Fibroblast of skin of right quadriceps (primary cell): ENCODE measurements around the gene UTS2R.
A peak's percentile ranks its signal among the peaks of the same experiment; 100 is the strongest.
"Not testable (repeated sequence)": the region's sequence is repeated elsewhere in the genome, so short reads cannot be mapped to it uniquely, and the experiment has no call there.

ENCODE experiments used
- DNase-seq: peaks from one replicate; pipeline ENCODE4 v3.0.0-alpha.2; 2013

The UTS2R gene

DNA sequence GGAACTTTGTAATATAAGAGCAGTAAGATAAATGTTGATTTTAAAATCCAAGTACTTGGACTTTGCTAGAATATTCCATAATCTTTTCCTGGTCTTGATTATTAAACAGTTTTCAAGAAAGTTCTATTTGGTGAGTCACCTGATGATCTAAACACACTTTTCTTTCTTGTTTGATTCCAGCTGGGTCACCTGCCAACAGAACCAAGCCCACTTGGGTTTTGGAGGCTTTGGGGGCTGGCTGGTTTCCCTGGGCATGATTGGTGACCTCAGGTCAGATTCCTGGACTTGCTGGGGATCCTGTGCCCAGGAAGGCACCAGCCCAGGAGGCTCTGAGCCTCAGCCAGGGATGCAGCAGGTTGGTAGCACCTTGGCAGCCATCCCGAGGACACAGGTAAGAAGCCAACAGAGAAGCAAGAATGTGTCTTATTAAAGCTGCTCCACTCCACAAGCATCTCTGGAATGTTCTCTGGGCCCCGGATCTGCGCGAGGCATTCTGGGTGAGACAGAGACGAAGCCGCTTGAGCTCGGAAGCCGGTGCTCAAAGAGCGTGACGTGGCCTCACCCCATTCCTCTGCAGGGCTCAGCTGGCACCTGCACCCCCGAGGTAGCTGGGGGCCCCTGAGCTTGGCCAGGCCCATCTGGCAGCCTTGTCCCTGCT is 15.7 kb upstream of the UTS2R start:
- DNase-seq, result peak; percentile 32

DNA sequence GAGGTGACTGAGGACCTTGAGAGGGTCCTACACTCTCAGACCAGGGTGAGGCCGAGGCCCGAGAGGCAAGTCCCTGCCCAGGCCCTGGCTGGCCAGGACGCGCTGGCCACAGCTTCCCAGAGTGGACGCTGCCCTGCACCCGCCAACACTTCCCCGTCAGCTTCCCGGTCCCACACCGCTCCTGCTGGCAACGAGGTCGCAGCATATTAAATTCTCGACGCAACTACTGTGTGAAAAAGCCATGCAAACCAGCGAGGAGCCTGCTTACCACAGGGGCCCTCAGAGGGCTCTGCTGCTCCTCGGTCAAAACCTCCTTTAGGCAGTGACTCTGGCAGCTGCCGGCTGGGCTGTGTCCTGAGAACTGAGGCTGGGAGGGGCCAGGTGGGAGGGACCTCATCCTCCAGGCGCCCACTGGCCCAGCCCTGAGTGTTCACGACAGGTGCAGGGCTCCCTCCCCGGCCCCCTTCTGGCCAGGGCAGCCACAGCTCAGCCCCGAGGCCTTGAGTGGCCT is 14.7 kb upstream of the UTS2R start:
- no peak for DNase-seq

DNA sequence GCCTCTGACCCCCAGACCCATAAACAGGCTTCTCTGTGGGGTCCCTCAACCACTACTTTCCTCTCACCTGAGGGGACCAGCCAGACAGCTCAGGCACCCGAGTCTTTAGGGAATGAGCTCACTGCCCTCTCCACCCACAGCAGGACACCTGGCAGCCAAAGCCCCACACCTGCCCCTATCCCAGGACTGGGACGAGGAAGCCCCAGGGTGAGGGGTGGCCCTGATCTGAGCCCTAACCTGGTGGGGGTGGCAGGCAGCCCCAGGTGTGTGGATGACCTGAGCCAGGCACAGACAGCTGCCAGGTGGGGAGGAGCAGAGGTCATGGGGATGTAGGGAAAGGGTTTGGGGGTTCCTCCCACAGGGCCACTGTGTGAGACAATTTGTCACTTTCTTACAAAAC is 14.2 kb upstream of the UTS2R start:
- DNase-seq, result no peak

DNA sequence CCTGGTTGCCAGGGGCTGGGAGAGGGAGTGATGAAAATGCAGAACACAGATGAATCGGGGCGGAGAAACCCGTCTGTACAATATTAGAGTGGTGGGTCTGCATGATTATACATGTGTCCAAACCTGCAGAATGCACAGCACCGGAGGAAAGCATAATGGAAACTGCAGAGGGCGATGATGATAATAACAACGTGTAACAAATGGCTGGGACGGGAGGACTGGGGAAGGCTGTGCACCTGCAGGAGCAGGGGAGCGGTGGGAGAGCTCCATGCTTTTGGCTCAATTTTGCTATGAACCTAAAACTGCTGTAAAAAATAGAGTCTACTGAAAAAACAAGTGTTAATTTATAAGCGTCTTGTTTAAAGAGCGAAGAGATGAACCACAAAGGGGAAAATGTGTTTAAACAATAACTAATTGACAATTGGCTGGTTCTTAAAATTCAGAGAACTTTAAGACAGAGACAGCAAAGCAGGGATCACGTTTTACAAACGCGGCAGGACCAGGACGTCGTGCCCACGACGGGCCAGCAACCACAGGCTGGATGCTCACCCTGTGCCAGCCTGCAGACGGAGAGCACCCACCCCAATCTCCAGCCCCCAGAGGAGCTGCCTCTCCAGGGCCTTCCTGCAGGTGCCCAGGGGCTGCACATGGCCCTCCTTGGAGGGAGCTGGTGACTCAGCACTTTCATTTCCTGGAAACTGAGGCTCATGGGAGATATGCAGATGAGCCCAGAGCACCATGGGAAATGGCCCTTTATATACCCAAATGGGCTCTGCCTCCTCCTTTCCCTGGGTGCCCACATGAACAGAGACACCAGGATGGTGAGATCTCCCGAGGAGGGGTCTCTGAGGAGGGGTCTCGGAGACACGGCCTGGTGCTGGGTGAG is 12.9 kb upstream of the UTS2R start, which contains the start of gene TEX19:
Gene TEX19, plus strand, starts transcription at position 783 of the 886 bp plus-strand sequence. CDS start 2,904 bp downstream, outside the sequence.
- DNase-seq, result peak; percentile 9

DNA sequence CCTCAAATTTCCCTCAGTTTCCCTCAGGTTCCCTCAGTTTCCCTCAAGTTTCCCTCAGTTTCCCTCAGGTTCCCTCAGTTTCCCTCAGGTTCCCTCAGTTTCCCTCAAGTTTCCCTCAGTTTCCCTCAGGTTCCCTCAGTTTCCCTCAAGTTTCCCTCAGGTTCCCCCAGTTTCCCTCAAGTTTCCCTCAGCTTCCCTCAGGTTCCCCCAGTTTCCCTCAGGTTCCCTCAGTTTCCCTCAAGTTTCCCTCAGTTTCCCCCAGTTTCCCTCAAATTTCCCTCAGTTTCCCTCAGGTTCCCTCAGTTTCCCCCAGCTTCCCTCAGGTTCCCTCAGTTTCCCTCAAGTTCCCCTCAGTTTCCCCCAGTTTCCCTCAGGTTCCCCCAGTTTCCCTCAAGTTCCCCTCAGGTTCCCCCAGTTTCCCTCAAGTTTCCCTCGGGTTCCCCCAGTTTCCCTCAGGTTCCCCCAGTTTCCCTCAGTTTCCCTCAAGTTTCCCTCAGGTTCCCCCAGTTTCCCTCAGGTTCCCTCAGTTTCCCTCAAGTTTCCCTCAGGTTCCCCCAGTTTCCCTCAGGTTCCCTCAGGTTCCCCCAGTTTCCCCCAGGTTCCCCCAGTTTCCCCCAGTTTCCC is 12.0 kb upstream of the UTS2R start:
- not testable (repeated sequence) for DNase-seq

DNA sequence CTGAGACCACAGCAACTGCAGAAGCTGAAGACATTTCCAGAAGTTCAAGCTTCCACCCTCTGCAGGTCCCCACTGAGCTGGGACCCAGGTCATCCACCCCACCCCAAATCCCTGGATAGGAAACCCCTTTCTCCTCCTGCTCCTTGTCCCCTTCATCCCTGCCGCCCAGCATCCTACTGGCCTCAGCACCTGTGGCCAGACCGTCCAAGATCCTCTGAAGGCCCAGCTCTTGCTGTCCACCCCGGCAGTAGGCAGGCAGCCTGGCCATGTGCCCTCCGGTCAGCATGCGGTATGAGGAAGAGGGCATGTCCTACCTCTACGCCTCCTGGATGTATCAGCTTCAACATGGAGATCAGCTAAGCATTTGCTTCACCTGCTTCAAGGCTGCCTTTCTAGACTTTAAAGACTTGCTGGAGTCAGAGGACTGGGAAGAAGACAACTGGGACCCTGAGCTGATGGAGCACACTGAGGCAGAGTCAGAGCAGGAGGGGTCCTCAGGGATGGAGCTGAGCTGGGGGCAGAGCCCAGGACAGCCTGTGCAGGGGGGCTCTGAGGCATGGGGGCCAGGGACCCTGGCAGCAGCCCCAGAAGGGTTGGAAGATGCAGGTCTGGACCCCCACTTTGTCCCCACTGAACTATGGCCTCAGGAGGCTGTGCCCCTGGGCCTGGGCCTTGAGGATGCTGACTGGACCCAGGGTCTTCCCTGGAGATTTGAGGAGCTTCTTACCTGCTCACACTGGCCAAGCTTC is 9.5 kb upstream of the UTS2R start:
- DNase-seq, result no peak

DNA sequence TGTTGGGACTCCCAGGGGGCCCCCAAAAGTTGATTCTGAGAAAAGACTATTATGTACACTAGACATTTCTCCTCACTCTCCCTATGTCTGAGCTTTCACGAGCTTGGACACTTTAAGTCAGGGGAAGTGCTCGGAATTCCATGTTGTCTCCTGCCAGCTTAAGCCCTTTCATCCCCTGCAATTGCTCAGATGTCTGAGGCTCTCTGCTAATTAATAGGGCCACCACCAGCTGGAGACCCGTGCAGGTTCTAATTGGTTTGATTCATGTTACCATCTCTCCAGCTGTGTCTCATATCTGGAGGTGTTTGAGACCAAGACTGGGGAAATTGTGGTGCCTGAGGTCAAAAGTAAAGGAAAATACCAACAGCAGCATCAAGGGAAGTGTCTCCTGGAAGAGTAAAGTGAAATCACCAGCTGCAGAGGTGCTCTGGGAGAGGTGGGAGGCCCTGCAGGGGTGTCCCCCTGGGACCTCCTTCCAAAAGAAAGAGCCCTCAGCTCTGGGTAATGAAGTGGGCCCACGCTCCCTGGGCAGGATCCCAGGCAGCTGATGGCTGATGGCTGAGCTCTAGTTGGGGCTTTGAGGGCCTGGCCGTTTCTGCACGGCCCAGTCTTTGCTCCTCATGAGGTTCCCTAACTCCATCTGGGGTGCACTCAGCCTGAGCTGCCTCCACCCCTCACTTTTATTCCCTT is 5.8 kb upstream of the UTS2R start:
- DNase-seq, result no peak

DNA sequence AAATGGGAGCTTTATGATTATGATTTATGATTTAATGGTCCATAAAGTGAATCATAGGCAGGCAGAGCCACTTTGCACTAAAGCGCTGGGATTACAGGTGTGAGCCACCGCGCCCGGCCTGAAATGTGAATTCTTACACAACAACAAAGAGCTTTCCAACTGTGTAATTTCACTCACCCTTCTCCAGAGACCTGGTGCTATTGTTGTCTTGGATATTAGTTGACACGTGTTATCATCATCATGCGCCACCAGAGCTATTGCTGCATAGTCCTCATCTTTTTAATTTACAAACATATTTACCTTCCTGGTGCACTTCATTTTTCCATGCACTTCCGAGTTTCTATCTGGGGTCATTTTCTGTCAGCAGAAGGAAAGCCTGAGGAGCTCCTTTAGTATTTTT is 4.8 kb upstream of the UTS2R start:
- no peak for DNase-seq

DNA sequence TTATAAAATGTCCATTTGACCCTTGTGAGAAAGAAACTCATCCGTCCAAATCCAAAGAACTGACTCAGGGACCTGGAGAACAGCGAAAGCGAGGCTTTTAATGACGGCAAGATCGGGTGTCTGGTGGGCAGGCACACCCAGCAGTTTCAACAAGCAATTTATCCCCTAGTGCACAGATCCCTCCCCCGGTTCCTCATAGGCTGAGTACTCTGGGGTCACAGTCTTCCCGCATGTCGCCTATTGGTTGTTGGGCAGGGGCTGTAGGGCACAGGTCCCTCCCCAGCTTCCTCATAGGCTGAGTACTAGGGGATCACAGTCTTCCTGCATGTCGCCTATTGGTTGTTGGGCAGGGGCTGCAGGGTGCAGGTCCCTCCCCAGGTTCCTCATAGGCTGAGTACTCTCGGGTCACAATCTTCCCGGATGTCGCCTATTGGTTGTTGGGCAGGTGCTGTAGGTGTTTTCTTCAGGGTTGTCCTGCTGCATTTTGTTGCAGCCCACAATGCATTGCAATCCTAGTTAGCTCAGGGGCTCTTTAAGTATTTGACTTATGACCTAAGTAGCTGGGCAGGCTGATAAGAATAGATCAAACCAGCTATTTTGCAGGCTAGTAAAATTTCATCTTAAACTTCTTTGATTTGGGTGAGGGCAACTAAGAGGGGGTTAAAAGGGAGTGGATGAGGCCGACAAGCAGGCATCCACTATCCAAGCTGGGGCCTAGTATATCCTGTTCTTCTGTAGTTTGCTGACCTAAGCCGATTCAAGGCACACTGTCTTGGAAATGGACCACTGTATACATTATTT is 3.6 kb upstream of the UTS2R start:
- no peak for DNase-seq

DNA sequence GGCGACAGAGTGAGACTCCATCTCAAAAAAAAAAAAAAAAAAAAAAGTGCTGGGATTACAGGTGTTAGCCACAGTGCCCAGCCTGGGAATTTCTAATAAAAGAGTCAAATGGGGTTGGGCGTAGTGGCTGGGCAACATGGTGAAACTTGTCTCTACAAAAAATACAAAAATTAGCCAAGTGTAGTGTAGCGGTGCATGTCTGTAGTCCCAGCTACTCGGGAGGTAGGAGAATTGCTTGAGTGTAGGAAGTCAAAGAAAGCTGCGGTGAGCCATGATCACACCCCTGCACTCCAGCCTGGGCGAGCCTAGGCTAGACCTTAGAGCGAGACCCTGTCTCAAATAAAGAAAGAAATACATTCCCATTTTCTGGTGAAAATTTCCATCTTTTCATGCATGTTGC is 2.4 kb upstream of the UTS2R start:
- DNase-seq, result no peak

DNA sequence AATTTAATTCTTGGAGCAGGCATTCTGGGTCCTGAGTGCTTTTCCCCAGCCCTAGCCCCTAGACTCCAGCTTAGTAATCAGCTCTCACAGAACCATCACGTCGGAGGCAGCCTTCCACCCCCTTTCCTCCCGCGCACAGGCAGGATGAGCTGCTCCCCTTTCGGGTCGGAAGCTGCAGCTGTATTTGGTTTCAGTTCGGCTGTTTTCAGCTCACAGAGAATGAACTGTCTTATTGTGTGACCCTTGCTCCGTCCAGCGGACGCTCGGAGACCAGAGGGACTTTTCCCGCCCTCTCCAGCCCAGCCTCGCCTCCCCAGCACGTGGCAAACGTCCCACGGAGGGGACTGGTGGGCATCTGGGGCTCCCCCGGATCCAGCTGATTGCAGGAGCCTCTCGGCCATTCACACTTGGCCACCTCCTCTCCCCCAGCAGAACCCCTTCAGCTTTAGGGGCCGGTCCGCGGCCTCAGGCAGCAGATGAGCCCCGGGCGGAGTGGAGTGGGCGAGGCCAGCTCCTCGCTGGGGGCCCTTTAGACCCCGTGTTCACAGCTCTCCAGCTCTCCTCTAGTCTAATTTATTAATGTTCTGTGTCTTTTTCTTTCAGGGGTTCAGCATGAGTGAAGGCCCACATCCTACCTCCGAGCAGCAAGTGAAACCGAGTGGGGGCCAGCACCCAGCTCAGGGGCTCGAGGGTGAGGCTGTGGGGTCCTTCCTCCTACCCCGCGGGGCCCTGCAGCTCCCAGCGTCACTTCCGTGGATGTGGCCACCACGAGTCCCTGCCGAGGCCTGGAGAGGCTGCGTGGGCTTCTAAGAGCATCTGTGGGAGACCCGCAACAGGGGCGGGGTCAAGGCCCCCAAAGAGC is 863 bp upstream of the UTS2R start:
- DNase-seq, result no peak

DNA sequence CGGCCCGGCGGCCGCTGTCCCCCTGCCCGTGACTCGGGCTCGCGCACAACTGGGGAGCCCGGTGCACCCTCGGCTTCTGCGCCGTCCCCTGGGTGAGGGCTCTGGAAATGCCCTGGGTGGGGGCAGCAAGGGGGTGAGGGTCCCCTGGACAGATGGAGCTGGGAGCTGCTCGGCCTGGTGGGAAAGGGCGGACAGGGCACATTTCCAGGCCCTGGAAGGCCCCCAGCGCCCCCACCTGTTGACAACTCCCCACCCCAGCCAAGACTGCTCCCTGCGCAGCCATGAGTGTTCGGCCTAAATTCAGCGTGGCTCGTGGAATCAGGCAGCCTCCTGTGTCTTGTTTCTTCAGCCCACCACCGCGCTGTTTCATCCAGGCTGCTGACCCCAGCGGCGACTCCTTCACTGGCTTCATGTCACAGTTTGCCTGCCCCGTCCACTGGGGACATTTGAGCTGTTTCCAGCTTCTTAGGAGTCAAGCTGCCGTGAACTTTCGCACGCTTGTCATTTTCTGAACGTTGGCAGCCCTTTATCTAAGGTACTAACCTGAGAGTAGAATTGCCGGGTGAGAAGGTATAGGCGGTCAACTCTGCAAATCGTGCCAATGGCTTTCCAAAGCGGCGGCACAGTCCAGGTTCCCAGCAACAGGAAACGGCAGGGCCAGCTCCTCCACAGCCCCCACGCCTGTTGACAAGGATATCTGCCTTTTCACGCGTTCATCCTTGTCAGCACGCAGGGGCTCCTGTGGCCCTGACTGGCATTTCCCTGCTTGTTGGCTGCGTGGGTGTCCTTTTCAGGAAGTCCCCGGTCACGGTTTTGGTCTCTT is 895 bp downstream of the UTS2R start:
- no peak for DNase-seq

DNA sequence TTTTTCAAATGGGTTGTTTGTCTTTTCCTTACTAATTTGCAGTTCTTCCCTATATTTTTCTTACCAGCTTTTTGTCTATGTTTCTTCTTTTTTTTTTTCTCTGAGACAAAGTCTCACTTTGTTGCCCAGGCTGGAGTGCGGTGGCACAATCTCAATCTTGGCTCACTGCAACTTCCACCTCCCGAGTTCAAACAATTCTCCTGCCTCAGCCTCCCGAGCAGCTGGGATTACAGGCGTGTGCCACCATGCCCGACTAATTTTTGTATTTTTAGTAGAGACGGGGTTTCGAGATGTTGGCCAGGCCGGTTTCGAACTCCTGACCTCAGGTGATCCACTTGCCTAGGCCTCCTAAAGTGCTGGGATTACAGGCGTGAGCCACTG is 1.5 kb downstream of the UTS2R start:
- not testable (repeated sequence) for DNase-seq

DNA sequence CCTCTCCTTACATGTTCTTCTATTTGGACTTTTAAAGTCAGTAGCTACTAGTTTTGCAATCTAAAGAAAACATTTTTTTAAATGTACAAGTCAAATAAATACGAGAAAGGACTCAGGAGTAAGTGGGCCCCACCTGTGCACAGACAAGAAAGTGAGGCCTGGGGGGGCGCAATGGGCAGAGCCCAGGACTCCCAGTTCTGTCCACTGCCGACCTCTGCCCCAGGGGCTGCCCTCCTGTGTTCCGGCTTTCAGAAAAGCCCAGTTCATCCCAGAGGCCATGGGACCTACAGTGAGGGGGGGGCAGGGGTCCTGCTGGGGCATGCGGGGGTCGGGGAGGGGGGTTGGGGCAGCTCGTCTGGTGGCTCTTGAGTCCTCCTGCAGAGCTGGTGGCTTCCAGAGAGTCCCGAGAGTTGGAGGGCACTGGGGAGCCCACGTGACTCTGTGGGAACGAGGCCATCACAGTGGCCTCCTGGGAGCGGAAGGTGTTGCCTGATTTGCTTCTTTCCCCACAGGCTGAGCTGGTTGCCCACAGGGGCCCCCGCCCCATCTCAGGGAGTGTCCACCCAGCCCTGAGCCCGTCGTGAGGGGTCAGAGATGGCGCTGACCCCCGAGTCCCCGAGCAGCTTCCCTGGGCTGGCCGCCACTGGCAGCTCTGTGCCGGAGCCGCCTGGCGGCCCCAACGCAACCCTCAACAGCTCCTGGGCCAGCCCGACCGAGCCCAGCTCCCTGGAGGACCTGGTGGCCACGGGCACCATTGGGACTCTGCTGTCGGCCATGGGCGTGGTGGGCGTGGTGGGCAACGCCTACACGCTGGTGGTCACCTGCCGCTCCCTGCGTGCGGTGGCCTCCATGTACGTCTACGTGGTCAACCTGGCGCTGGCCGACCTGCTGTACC is 2.4 kb downstream of the UTS2R start:
- no peak for DNase-seq

DNA sequence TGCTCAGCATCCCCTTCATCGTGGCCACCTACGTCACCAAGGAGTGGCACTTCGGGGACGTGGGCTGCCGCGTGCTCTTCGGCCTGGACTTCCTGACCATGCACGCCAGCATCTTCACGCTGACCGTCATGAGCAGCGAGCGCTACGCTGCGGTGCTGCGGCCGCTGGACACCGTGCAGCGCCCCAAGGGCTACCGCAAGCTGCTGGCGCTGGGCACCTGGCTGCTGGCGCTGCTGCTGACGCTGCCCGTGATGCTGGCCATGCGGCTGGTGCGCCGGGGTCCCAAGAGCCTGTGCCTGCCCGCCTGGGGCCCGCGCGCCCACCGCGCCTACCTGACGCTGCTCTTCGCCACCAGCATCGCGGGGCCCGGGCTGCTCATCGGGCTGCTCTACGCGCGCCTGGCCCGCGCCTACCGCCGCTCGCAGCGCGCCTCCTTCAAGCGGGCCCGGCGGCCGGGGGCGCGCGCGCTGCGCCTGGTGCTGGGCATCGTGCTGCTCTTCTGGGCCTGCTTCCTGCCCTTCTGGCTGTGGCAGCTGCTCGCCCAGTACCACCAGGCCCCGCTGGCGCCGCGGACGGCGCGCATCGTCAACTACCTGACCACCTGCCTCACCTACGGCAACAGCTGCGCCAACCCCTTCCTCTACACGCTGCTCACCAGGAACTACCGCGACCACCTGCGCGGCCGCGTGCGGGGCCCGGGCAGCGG is 3.2 kb downstream of the UTS2R start:
- DNase-seq, result no peak

DNA sequence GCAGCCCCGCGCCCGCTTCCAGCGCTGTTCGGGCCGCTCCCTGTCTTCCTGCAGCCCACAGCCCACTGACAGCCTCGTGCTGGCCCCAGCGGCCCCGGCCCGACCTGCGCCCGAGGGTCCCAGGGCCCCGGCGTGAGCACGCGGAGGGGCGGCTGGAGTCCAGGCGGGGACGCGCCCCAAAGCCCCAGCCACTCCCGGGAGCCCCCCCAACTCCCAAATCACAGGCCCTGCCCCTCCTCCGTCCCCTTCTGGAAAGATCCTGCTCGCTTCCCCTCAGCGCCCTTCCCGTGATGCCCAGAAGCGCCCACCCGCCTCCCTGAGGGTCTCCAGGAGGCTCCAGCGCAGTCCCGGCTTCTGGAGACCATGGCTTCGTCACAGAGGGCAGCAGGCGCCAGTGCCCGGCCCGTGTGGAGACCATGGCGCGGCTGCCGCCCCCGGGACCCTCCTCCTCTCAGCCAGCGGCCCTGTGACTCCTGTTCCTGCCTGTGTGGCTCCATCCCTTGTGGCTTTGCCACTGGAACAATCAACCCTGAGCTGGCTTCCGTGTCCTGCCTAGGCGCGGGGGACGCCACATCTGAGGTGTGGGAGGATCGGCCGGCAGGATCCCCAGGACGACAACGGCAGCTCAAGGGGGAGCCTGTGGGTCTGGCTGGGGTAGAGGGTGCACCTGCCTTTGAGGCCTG is 3.9 kb downstream of the UTS2R start:
- DNase-seq, result no peak
